CD4-positive, alpha-beta T cell treated with Interleukin-2 at 100 ng/mL for 4 hours (primary cell): ENCODE measurements around the gene C4orf50.
"Not testable (repeated sequence)": the region's sequence is repeated elsewhere in the genome, so short reads cannot be mapped to it uniquely, and the experiment has no call there.

ENCODE experiments used
- DNase-seq: peaks from one replicate; pipeline ENCODE4 v3.0.0-alpha.2; 2020; ENCODE audit warnings: low spot score

The C4orf50 gene

DNA sequence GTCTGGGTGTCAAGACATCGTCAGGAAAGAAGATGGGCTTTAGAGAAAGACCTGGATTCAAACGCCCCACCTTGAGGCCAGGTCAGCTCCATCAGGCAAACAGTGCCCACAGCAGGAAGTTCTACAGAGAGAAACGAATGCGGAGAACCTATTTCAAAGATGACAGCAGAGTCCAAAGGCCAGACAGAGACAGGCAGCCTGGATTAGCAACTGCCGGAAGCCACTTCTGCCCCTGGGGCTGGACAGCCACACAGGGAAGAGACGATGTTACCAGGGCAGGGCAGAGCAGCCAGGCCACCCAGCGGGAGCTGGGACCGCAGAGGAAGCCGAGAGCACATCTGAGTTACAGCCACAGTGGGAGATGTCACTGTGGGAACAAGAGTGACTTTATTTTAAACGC is 1.2 kb downstream of the C4orf50 start:
- no peak for DNase-seq

DNA sequence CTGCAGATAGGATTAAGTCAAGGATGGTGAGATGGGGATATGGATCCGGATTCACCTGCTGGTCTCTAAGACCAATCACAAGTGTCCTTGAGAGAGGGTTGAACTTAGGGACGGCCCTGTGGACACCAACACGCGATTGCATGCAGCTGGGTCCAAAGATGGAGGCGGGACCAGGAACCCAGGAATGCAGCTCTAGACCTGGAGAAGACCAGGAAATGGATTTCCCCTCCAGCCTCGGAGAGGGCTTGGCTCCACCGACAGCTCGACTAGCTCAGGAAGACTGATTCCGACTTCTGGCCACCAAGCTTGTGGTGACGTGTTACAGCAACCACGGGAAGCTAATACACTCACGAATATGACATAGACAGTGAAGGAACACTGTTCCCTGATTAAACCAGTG is 4.7 kb downstream of the C4orf50 start:
- no peak for DNase-seq

GRCh38 chr4:6012200-6012599 is 6.0 kb downstream of the C4orf50 start:
- DNase-seq, result no peak

- no peak for DNase-seq
Observed at GRCh38 chr4:6011686-6012085, 6.5 kb downstream of the C4orf50 start.

DNA sequence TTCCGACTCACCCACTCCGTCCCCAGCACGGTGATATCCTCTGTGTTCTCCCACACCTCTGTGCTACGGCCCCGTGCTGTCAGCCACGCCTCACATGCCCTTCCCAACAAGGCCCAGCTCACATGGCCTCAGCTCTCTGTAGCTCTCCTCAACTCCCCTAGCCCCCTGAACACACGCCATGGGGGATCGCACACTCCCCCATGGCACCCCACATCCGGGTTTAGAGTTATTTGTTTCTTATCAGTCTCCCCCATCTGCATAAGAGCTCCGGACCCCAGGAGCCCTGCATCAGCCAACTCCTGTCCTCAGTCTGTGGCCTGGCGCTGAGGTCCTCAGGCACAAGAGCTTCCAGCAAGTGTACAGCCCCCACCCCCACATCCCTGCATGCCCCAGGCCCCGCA is 7.0 kb downstream of the C4orf50 start:
- no peak for DNase-seq

- no peak for DNase-seq
Observed at GRCh38 chr4:6010789-6011188, 7.4 kb downstream of the C4orf50 start.

DNA sequence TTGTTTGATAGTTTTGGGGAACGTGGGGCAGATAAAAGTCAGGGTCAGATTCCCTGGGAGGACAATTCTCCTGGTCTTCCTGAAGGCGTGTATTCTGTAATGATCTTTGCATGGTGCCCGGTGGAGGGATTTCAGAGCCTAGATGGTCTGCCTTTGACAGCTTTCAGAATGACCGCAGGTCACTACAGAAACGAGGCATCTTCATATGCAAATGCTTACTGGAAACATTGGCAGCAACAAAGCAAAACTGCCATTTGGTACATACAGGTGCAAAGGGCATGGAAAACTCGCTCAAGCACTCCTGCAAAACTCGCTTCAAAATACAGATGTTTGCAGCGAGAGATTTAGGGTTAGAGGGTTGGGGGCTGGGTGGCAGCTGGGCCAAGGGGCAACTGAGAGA is 8.8 kb downstream of the C4orf50 start:
- DNase-seq, result no peak

DNA sequence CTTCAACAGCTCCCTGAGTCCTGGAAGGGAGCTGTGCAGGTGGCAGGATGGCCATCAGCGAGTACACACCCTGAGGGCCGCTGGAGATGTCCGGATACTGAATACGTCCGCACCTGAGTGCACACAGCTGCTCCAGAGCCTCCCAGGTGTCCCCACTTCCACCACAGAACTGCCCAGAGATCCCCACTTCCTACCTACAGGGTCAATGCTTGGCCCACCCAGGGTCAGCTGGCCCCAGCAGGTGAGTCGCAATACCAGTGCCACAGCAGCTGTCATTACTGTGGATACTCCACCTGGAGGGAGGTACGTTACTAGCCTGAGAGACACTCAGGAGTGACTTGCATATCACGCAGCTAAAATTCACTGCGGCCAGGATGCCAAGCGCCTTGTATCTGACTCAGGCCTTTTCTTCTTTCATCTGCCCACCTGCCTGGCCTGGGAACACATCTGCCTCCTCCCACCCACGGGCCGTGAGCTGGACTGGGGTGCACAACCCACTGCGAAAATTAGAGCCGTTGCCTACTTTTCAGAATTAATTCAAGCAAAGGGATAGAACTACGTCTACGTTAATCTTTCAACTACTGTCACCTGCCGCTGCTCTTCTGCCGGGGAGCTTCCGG is 9.4 kb downstream of the C4orf50 start:
- no peak for DNase-seq

DNA sequence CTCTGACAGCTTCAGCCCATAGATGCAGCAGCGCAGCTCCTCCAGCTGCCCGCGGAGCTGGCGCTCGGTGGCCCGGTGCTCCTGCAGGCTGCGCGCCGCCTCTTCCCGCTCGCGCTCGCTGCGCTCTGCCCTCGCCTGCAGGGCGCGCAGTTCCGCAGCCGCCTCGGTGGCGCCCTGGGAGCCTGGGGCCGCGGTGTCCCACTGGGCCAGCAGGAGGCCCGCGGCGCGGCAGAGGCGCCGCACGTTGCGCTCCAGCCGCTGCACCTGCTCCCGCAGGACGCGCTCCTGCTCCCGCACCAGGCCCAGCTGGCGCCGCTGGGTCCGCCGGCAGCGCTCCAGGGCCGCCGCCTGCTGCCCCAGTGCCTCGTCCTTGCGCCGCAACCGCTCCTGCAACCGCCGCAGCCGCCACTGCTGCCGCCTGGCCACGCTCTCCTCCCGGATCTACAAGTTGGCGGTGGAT is 10.1 kb downstream of the C4orf50 start:
- no peak for DNase-seq

GRCh38 chr4:6005175-6005574 is 13.1 kb downstream of the C4orf50 start:
- DNase-seq, result no peak

- DNase-seq, result not testable (repeated sequence)
Observed at GRCh38 chr4:6003485-6003884, 14.7 kb downstream of the C4orf50 start.

DNA sequence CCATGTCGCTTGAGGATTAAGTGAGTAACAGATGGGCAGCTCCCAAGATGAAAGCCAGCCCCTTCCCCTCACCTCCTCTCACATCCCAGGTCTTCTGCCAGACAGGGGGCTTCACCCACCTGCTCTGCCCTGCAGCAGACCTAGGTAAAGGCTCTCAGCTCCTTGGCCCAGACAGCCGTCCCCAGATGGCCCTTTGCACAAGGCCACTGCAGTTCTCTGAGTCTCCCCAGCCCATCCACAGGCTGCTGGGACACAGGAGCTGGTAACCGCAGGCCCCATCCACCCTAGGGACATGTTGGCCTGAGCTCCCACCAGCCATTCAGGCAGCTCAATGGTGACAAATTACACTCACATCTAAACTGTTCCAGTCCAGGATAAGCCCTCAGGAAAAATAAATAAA is 15.3 kb downstream of the C4orf50 start:
- no peak for DNase-seq

DNA sequence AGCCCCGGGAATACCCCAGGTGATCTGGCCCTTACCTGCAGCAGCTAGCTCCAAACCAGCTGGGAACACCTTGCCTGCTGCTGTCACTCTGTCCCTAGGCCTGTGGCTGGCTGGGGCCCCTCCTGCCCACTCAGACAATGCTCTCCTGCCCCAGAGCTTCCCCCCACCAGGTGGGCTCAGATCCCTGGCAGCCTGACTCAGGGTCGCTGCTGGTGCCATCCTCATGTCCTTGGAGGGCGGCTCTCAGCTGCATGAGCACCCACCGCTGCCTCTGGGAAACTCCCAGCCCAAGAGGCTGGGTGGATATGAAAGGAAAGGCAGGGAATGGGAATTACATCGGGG is 15.8 kb downstream of the C4orf50 start:
- DNase-seq, result no peak

GRCh38 chr4:6001680-6002491 is 16.3 kb downstream of the C4orf50 start:
- DNase-seq, result no peak

GRCh38 chr4:5999830-6000365 is 18.3 kb downstream of the C4orf50 start:
- no peak for DNase-seq

GRCh38 chr4:5999356-5999755 is 18.9 kb downstream of the C4orf50 start:
- no peak for DNase-seq

DNA sequence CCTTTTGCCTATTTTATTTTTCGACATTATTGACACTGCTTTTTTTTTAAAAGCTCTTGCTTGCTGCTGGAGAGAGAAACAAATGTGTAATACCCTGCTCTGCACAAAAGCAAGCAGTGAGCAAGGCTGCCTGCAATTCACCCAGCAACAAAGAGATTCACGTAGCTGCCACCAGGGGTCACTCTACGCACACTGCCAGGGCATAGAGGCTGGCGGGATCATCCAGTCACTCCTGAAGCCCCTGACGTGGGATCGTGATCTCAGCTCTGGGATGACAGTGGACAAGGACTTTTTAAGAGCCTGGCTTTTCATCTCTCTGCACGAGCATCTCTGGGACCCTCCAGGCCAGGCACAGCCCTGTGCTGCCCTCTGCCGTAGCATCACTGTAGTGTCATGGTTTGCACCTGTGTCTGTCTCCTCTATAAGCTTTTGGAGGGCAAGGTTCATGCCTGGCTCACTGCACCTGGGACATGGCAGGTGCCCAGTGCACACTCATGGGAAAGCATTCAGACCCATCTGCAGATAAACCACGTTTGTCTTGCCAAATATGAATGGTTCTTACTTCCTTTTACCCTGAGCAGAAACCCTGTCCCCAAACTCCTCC is 19.8 kb downstream of the C4orf50 start:
- peak; percentile 50 for DNase-seq

DNA sequence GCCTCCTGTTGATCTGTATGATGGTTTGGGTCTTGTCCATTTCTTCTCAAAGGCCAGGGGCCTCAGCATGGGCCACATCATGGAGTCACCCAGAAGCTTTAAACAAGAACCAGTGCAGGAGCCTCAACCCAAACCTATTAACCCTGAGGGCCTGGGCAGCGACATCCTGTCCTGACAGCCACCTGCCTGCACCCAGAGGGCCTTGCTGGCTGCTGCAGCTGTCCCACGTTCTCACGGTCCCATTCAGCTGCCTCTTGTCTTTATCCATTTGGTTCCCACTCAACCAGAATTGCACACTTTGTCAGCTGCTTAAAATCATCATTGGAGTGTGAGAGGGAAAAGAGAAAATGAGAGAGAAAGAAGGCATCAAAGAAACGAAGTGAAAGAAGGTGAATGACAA is 21.6 kb downstream of the C4orf50 start:
- no peak for DNase-seq

GRCh38 chr4:5995901-5996623 is 22.2 kb downstream of the C4orf50 start:
- no peak for DNase-seq

DNA sequence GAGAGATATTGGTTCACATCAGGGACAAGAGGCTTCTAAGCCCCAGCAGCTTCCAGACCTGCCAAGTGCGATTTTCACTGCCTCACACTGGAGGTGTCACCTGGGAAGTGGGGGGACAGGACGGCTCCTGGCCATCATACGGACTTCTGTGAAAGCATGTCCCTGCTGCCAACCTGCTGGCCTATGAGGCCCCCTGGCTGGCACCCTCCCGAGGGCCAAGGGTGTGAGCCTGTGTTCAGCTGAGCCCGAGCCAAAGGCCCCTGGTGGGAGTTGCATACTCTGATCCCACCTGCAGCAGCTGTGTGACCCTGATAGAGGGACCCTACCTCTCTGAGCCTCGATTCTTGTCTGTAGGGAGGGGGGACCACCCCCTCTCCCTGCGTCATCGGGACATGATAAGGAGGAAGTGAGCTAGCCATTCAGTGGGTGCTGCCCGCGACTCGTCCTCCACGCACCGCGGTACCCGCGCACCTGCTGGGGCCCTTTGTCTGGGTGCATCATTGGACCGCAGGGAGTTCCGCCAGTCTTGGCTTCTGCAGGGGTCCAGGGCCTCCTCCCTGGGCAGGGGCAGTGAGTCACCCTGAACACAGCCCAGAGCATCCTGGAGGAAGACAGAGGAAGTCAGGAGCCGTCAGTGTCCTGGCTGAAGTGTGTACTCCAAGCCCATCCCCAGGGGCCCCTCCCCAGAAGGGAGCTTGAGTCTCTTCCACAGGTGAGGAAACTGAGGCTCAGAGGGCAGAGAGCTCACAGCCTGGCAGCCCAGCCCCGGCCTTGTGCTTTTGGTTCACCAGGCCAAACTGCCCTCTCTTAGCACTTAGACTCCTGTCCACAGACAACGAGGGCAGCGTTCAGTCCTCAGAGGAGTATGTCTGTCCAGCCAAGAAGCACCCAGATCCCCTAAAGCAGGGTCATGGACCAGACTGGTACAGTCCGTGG is 24.1 kb downstream of the C4orf50 start:
- DNase-seq, result no peak

DNA sequence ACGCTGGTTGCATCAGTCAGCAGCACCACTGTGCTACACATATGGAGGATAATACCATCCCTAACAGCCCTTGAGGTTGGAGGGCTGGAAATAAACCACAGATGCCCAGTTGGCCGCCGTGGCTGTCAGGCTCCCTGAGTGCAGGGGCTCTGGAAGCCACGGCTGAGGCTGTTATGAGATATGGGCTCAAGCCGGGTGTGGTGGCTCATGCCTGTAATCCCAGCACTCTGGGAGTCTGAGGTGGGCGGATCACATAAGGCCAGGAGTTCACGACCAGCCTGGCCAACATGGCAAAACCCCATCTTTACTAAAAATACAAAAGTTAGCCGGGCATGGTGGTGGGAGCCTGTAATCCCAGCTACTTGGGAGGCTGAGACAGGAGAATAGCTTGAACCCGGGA is 24.9 kb downstream of the C4orf50 start:
- DNase-seq, result not testable (repeated sequence)
